GM23338 (cell line): ENCODE measurements around the gene ADAM8.

Experiments used
- CREB1 ChIP-seq: fragments of 250-450 bp; sonication (Bioruptor Pico); IDR thresholded peaks from 2 replicates; pipeline ENCODE4 v1.5.0; 2020; ENCODE audit warnings: low read depth, mild to moderate bottlenecking, moderate library complexity
- CTCF ChIP-seq, 2 experiments: fragments of 200-600 bp in 1 of 2; sonication (generic) in 1 of 2; conservative IDR thresholded peaks; 2 replicates each; pipeline versions ENCODE4 v1.5.1 to v1.6.1; 2016 to 2017; ENCODE audit warnings: antibody characterized with exemption in 2 of 2, low read depth in 2 of 2, mild to moderate bottlenecking in 2 of 2, moderate library complexity in 1 of 2
- EZH2 ChIP-seq: fragments of 200-600 bp; sonication (generic); IDR thresholded peaks from one replicate; pipeline ENCODE4 v1.8.0; 2017; ENCODE audit warnings: antibody characterized with exemption, mild to moderate bottlenecking, low read depth; ENCODE audit not compliant: unreplicated experiment
- EZH2phosphoT487 ChIP-seq: fragments of 200-600 bp; sonication (generic); IDR thresholded peaks from one replicate; pipeline ENCODE4 v1.8.1; 2018; ENCODE audit warnings: antibody characterized with exemption; ENCODE audit not compliant: unreplicated experiment
- JUNB ChIP-seq: IDR thresholded peaks from one replicate; pipeline ENCODE4 v1.6.1; 2016; ENCODE audit warnings: antibody characterized with exemption; ENCODE audit not compliant: unreplicated experiment
- POLR2AphosphoS5 ChIP-seq: IDR thresholded peaks from 2 replicates; pipeline ENCODE4 v1.6.1; 2016; ENCODE audit warnings: antibody characterized with exemption, low read depth
- ZNF331 ChIP-seq: fragments of 250-450 bp; sonication (Bioruptor Pico); IDR thresholded peaks from 2 replicates; pipeline ENCODE4 v1.5.0; 2020; ENCODE audit warnings: low read depth, mild to moderate bottlenecking, moderate library complexity
- TF ChIP-seq, protein P1 (sequence below): IDR thresholded peaks from one replicate; pipeline ENCODE4 v1.6.1; 2018; ENCODE audit warnings: antibody characterized with exemption; ENCODE audit not compliant: unreplicated experiment
- TF ChIP-seq, protein P2 (sequence below): IDR thresholded peaks from 2 replicates; pipeline ENCODE4 v1.6.1; 2016; ENCODE audit warnings: antibody characterized with exemption

DNA sequence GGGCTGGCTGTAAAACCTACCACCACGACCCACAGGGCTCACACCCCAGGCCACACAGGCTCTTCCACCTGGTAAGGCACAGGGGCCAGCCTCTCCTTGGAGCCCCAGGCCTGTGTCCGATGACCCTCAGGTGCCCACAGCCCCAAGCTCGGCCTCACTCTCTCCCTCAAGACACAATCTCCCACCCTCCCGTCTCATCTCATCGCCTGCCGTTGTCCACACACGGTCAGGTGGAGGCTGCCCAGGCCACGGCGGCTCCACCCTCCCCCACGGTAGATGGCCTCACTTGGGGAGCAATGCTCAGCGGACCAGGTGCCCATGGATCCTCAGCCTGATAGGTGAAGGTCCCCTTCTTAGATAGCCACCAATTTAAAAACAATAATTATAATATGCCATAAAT is 55.3 kb downstream of the ADAM8 start:
- TF ChIP-seq, protein P1, sequence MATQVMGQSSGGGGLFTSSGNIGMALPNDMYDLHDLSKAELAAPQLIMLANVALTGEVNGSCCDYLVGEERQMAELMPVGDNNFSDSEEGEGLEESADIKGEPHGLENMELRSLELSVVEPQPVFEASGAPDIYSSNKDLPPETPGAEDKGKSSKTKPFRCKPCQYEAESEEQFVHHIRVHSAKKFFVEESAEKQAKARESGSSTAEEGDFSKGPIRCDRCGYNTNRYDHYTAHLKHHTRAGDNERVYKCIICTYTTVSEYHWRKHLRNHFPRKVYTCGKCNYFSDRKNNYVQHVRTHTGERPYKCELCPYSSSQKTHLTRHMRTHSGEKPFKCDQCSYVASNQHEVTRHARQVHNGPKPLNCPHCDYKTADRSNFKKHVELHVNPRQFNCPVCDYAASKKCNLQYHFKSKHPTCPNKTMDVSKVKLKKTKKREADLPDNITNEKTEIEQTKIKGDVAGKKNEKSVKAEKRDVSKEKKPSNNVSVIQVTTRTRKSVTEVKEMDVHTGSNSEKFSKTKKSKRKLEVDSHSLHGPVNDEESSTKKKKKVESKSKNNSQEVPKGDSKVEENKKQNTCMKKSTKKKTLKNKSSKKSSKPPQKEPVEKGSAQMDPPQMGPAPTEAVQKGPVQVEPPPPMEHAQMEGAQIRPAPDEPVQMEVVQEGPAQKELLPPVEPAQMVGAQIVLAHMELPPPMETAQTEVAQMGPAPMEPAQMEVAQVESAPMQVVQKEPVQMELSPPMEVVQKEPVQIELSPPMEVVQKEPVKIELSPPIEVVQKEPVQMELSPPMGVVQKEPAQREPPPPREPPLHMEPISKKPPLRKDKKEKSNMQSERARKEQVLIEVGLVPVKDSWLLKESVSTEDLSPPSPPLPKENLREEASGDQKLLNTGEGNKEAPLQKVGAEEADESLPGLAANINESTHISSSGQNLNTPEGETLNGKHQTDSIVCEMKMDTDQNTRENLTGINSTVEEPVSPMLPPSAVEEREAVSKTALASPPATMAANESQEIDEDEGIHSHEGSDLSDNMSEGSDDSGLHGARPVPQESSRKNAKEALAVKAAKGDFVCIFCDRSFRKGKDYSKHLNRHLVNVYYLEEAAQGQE = no peak
- TF ChIP-seq CTCF (conservative IDR thresholded peaks at IDR 0.05; ENCODE audit: low read depth in 2 of 2) (no peak), POLR2AphosphoS5 (no peak), EZH2 (no peak), EZH2phosphoT487 (no peak), ZNF331 (CRISPR knock-in tag) (no peak), CREB1 (CRISPR knock-in tag) (no peak), JUNB (no peak)
- TF ChIP-seq, protein P2, sequence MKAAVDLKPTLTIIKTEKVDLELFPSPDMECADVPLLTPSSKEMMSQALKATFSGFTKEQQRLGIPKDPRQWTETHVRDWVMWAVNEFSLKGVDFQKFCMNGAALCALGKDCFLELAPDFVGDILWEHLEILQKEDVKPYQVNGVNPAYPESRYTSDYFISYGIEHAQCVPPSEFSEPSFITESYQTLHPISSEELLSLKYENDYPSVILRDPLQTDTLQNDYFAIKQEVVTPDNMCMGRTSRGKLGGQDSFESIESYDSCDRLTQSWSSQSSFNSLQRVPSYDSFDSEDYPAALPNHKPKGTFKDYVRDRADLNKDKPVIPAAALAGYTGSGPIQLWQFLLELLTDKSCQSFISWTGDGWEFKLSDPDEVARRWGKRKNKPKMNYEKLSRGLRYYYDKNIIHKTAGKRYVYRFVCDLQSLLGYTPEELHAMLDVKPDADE = no peak
